ENCODE data around the gene PLS1.
"Not testable (repeated sequence)": the region's sequence is repeated elsewhere in the genome, so short reads cannot be mapped to it uniquely, and the experiment has no call there.

The PLS1 gene

DNA sequence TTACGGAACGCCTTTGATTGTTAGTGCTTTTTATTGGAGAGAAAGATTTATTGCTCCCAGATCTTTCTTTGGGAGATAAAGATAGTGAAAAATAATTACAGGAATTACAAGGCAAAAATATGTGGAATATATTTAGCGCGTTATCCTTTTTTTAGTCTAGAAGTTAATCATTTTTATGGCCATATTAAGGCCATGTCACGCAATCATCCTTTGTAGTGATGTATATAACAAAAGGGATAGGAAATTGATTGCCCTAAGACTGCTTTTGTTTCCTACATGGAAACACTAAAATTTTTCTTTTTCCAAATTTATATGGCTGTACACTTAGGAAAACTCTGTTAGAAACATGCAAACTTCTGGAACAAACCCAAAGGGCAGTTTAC lies 129.2 kb downstream of the PLS1 start:
- H3K9me3 ChIP-seq (ENCODE audit: control insufficient read depth, low read length), result no peaks in the 10 kb centered on the region
- H3K4me1 ChIP-seq (ENCODE audit: control insufficient read depth, insufficient read depth, low read length, poor library complexity, severe bottlenecking), result peaks cover 6% of the 10 kb centered on the region
- H3K36me3 ChIP-seq (ENCODE audit: control insufficient read depth, insufficient read depth, low read length), result no peaks in the 10 kb centered on the region
- 20 to 52% methylated on average over 1 to 4 of the region's 5 CpGs for WGBS, 2 experiments (ENCODE audit: insufficient coverage in 2 of 2)
- H3K4me3 ChIP-seq (ENCODE audit: extremely low read depth, insufficient read depth, low read length, poor library complexity, severe bottlenecking), result peak overlapping the region; percentile 73
- peak overlapping the region; percentile 98 for H3K27ac ChIP-seq (ENCODE audit: low read depth, low read length, severe bottlenecking)

DNA sequence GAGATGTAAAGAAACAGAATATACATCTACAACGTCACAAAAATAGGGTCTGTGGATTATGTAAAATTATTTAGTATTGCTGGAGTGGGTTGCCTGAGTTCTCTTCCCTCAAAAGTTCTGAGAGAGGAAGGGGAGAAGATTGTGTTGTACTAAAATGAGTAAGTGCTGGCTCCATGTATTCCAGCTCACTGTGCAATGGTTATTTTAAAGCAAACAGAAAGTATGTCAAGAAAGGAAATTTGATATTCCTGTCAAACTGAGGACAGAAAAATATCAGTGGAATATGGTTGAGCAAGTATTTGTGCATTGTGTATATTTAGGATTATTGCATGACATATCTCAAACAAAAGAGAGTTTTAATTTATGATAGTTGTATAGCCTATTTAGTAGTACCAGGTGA lies 129.8 kb downstream of the PLS1 start:
- Histone ChIP-seq H3K36me3 (ENCODE audit: control insufficient read depth, insufficient read depth, low read length) (no peaks in the 10 kb centered on the region), H3K9me3 (ENCODE audit: control insufficient read depth, low read length) (no peaks in the 10 kb centered on the region), H3K4me3 (ENCODE audit: extremely low read depth, insufficient read depth, low read length, poor library complexity, severe bottlenecking) (peak overlapping the region; percentile 73), H3K4me1 (ENCODE audit: control insufficient read depth, insufficient read depth, low read length, poor library complexity, severe bottlenecking) (peaks cover 6% of the 10 kb centered on the region), H3K27ac (ENCODE audit: low read depth, low read length, severe bottlenecking) (no peak overlapping the region)
- WGBS, 2 experiments (ENCODE audit: insufficient coverage in 2 of 2), result no CpG with 5 or more reads among the region's 1 CpG

DNA sequence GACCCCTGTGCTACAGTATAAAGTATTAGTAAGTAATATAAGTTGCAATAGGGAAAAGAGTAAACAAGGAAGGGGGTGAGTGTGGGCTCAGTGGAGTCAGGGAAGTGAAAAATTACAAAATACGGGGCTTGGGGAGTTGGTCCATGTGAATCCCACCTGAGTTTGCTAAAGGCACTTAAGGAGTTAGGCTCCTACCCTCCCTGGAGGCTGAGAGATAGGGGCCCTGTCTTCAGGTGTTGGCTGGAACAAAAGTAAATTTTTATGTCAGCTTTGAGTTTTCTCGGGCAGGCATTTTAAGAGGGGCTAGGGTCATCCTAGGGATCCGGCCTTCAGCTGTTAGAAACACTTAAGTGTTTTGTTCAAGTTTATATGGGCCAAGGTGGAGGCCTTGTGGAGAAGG lies 135.9 kb downstream of the PLS1 start:
- H3K4me3 ChIP-seq (ENCODE audit: extremely low read depth, insufficient read depth, low read length, poor library complexity, severe bottlenecking), result no peak overlapping the region
- H3K4me1 ChIP-seq (ENCODE audit: control insufficient read depth, insufficient read depth, low read length, poor library complexity, severe bottlenecking), result no peaks in the 10 kb centered on the region
- no peaks in the 10 kb centered on the region for H3K36me3 ChIP-seq (ENCODE audit: control insufficient read depth, insufficient read depth, low read length)
- H3K27ac ChIP-seq (ENCODE audit: low read depth, low read length, severe bottlenecking), result no peak overlapping the region
- no peaks in the 10 kb centered on the region for H3K9me3 ChIP-seq (ENCODE audit: control insufficient read depth, low read length)
- 97 to 100% methylated on average over 3 of the region's 3 CpGs for WGBS, 2 experiments (ENCODE audit: insufficient coverage in 2 of 2)

DNA sequence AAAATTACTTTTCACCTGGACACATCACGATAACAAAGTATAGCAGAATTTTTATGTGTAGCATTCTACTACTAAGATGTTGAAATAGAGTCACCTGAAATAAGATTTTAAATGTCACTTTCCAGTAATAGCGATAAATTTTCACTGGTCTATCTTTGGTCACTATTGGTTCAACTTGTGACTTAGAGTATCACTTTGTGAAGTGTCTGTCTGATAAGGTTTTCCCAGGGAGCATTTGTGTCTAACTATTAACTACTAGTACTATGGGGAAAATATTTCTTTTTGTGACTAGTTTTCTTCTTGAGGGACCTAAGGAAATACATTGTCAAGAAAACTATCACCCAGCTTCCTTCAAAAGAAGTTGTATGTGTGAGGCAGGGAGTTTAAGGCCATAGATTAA lies 138.6 kb downstream of the PLS1 start:
- H3K36me3 ChIP-seq (ENCODE audit: control insufficient read depth, insufficient read depth, low read length), result no peaks in the 10 kb centered on the region
- H3K4me3 ChIP-seq (ENCODE audit: extremely low read depth, insufficient read depth, low read length, poor library complexity, severe bottlenecking), result no peak overlapping the region
- WGBS, 2 experiments (ENCODE audit: insufficient coverage in 2 of 2), result no CpG with 5 or more reads among the region's 2 CpGs
- H3K9me3 ChIP-seq (ENCODE audit: control insufficient read depth, low read length), result no peaks in the 10 kb centered on the region
- H3K4me1 ChIP-seq (ENCODE audit: control insufficient read depth, insufficient read depth, low read length, poor library complexity, severe bottlenecking), result no peaks in the 10 kb centered on the region
- H3K27ac ChIP-seq (ENCODE audit: low read depth, low read length, severe bottlenecking), result no peak overlapping the region

DNA sequence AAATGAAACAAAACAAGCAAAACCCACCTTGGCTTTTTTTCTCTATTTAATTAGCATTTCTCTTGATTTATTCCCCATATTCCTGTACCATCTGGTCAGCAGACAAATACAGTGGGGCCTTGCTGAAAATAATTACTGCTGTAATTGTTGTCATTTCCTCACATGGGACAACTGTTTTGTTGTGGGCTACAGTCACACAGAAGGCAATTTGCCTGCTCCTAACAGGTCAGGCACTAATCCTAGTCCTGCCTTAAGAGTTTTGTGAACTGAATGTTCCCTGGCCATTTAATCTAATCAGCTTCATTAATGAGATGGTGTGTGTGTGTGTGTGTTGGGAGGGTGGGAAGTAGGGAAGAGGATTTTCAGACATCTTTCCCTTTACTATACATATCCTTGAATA lies 139.3 kb downstream of the PLS1 start:
- Histone ChIP-seq H3K4me3 (ENCODE audit: extremely low read depth, insufficient read depth, low read length, poor library complexity, severe bottlenecking) (no peak overlapping the region), H3K36me3 (ENCODE audit: control insufficient read depth, insufficient read depth, low read length) (no peaks in the 10 kb centered on the region), H3K4me1 (ENCODE audit: control insufficient read depth, insufficient read depth, low read length, poor library complexity, severe bottlenecking) (no peaks in the 10 kb centered on the region), H3K27ac (ENCODE audit: low read depth, low read length, severe bottlenecking) (no peak overlapping the region), H3K9me3 (ENCODE audit: control insufficient read depth, low read length) (no peaks in the 10 kb centered on the region)

DNA sequence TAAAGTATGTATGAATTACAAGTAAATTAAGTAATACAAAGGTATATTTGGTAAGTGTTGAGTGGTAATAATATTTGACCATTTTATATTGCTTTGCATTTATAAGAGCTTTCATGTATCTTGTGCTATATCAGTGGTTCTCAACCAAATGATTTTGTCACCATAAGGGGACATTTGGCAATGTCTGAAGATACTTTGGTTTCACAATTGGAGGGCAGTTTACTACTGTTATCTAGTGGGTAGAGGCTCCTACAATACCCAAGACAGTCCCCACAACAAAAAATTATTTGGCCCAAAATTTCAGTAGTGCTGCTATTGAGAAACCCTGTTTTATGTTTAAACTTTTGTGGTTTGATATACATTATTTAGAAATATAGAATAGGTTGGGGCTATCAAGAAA lies 142.2 kb downstream of the PLS1 start:
- Histone ChIP-seq H3K36me3 (ENCODE audit: control insufficient read depth, insufficient read depth, low read length) (no peaks in the 10 kb centered on the region), H3K4me1 (ENCODE audit: control insufficient read depth, insufficient read depth, low read length, poor library complexity, severe bottlenecking) (no peaks in the 10 kb centered on the region), H3K4me3 (ENCODE audit: extremely low read depth, insufficient read depth, low read length, poor library complexity, severe bottlenecking) (no peak overlapping the region), H3K9me3 (ENCODE audit: control insufficient read depth, low read length) (no peaks in the 10 kb centered on the region), H3K27ac (ENCODE audit: low read depth, low read length, severe bottlenecking) (no peak overlapping the region)

DNA sequence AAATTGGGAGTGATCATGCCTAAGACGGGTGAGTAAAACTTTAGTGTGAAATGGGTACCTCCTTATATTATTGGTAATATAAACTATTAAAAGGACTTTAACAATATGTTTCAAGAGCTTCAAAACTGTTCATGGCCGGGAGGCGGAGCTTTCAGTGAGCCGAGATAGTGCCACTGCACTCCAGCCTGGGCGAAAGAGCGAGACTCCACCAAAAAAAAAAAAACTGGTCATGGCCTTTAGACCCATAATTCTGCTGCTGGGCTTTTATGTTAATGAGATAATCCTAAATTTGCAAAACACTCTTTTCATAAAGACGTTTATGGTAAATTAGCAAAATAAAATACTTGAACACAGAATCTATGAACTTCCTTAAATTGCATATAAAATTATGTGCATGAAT lies 150.5 kb downstream of the PLS1 start:
- WGBS, 2 experiments (ENCODE audit: insufficient coverage in 2 of 2), result 94 to 100% methylated on average over 2 to 3 of the region's 7 CpGs
- Histone ChIP-seq H3K4me1 (ENCODE audit: control insufficient read depth, insufficient read depth, low read length, poor library complexity, severe bottlenecking) (no peaks in the 10 kb centered on the region), H3K27ac (ENCODE audit: low read depth, low read length, severe bottlenecking) (no peak overlapping the region), H3K4me3 (ENCODE audit: extremely low read depth, insufficient read depth, low read length, poor library complexity, severe bottlenecking) (no peak overlapping the region), H3K36me3 (ENCODE audit: control insufficient read depth, insufficient read depth, low read length) (peaks cover 23% of the 10 kb centered on the region), H3K9me3 (ENCODE audit: control insufficient read depth, low read length) (no peaks in the 10 kb centered on the region)

DNA sequence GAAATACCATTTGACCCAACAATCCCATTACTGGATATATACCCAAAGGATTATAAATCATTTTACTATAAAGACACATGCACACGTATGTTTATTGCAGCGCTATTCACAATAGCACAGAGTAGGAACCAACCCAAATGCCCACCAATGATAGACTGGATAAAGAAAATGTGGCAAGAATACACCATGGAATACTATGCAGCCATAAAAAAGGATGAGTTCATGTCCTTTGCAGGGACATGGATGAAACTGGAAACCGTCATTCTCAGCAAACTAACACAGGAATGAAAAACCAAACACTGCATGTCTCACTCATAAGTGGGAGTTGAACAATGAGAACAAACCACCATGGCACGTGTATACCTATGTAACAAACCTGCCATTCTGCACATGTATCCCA lies 154.3 kb downstream of the PLS1 start:
- peaks cover 23% of the 10 kb centered on the region for H3K36me3 ChIP-seq (ENCODE audit: control insufficient read depth, insufficient read depth, low read length)
- H3K9me3 ChIP-seq (ENCODE audit: control insufficient read depth, low read length); H3K27ac ChIP-seq (ENCODE audit: low read depth, low read length, severe bottlenecking); H3K4me1 ChIP-seq (ENCODE audit: control insufficient read depth, insufficient read depth, low read length, poor library complexity, severe bottlenecking); H3K4me3 ChIP-seq (ENCODE audit: extremely low read depth, insufficient read depth, low read length, poor library complexity, severe bottlenecking): not testable (repeated sequence)
- WGBS, 2 experiments (ENCODE audit: insufficient coverage in 2 of 2), result 94 to 100% methylated on average over 1 to 3 of the region's 4 CpGs

DNA sequence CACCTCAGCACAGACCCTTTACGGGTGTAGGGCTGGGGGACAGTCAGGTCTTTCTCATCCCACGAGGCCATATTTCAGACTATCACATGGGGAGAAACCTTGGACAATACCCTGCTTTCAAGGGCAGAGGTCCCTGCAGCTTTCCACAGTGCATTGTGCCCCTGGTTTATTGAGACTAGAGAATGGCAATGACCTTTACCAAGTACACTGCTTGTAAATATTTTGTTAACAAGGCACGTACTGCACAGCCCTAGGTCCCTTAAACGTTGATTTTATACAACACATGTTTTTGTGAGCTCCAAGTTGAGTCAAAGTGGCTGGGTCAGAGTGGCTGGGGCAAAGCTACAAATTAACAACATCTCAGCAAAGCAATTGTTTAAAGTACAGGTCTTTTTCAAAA lies 156.4 kb downstream of the PLS1 start:
- H3K4me3 ChIP-seq (ENCODE audit: extremely low read depth, insufficient read depth, low read length, poor library complexity, severe bottlenecking); H3K27ac ChIP-seq (ENCODE audit: low read depth, low read length, severe bottlenecking); H3K9me3 ChIP-seq (ENCODE audit: control insufficient read depth, low read length); H3K4me1 ChIP-seq (ENCODE audit: control insufficient read depth, insufficient read depth, low read length, poor library complexity, severe bottlenecking): not testable (repeated sequence)
- peaks cover 23% of the 10 kb centered on the region for H3K36me3 ChIP-seq (ENCODE audit: control insufficient read depth, insufficient read depth, low read length)
- no CpG with 5 or more reads among the region's 4 CpGs for WGBS, 2 experiments (ENCODE audit: insufficient coverage in 2 of 2)

DNA sequence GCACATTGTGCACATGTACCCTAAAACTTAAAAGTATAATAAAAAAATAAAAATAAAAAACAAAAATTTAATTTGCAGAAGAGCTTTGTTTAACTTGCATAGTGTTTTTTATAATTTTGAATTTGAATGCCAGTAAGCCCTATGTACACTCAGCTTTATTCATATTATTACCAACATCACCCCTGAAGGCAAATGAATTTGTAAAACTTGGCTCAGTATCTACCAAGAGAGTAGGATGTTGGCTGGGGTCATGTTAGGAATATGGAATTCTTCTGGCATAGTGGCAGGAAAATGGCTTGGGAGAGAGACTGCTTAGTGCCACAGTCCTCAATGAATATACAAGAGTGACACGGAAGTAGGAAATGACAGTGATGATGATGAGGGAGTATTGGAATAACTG lies 158.3 kb downstream of the PLS1 start:
- peaks cover 8% of the 10 kb centered on the region for H3K36me3 ChIP-seq (ENCODE audit: control insufficient read depth, insufficient read depth, low read length)
- H3K27ac ChIP-seq (ENCODE audit: low read depth, low read length, severe bottlenecking), result no peak overlapping the region
- 92 to 100% methylated on average over 1 of the region's 1 CpG for WGBS, 2 experiments (ENCODE audit: insufficient coverage in 2 of 2)
- H3K4me1 ChIP-seq (ENCODE audit: control insufficient read depth, insufficient read depth, low read length, poor library complexity, severe bottlenecking), result no peaks in the 10 kb centered on the region
- no peaks in the 10 kb centered on the region for H3K9me3 ChIP-seq (ENCODE audit: control insufficient read depth, low read length)
- H3K4me3 ChIP-seq (ENCODE audit: extremely low read depth, insufficient read depth, low read length, poor library complexity, severe bottlenecking), result no peak overlapping the region
